H9 (cell line): ENCODE data around the gene RPL11. TPM values are rescaled to one million over a fixed set of nuclear protein-coding genes. Genes with fewer than 3 reads are reported as not detected.
A peak's percentile ranks its signal among the peaks of the same experiment; 100 is the strongest.

ENCODE experiments used
- DNase-seq: peaks from one replicate; pipeline ENCODE4 v3.0.0-alpha.2; 2017
- H2AFZ ChIP-seq: one replicate; pipeline ENCODE4 v1.6.1; 2013; ENCODE audit warnings: mild to moderate bottlenecking, low read length, control low read depth, moderate library complexity
- H2AK5ac ChIP-seq: 2 replicates; pipeline ENCODE4 v1.6.1; 2013; ENCODE audit warnings: low read length, control low read depth, mixed read lengths; ENCODE audit not compliant: insufficient read length
- H2BK120ac ChIP-seq: one replicate; pipeline ENCODE4 v1.6.1; 2013; ENCODE audit warnings: low read depth, mild to moderate bottlenecking, low read length, control low read depth, inconsistent platforms; ENCODE audit not compliant: poor library complexity, severe bottlenecking
- H2BK12ac ChIP-seq: 2 replicates; pipeline ENCODE4 v1.6.1; 2013; ENCODE audit warnings: low read length, control low read depth, mixed read lengths, low read depth; ENCODE audit not compliant: insufficient read length
- H2BK15ac ChIP-seq: 2 replicates; pipeline ENCODE4 v1.6.1; 2013; ENCODE audit warnings: low read depth, low read length, control low read depth
- H2BK20ac ChIP-seq: one replicate; pipeline ENCODE4 v1.6.1; 2013; ENCODE audit warnings: low read depth, mild to moderate bottlenecking, low read length, control low read depth, inconsistent platforms; ENCODE audit not compliant: poor library complexity, severe bottlenecking
- H2BK5ac ChIP-seq: 2 replicates; pipeline ENCODE4 v1.6.1; 2013; ENCODE audit warnings: low read length, control low read depth, mixed read lengths; ENCODE audit not compliant: insufficient read length
- H3K14ac ChIP-seq: 2 replicates; pipeline ENCODE4 v1.6.1; 2013; ENCODE audit warnings: low read length, control low read depth; ENCODE audit not compliant: insufficient read depth
- H3K18ac ChIP-seq: 2 replicates; pipeline ENCODE4 v1.6.1; 2013; ENCODE audit warnings: low read depth, mild to moderate bottlenecking, mixed read lengths, low read length, control low read depth; ENCODE audit not compliant: insufficient read length
- H3K23ac ChIP-seq: 2 replicates; pipeline ENCODE4 v1.6.1; 2013; ENCODE audit warnings: low read length, control low read depth, mixed read lengths, low read depth; ENCODE audit not compliant: insufficient read length
- H3K23me2 ChIP-seq: 2 replicates; pipeline ENCODE4 v1.6.1; 2013; ENCODE audit warnings: low read depth, mild to moderate bottlenecking, mixed read lengths, low read length, control low read depth; ENCODE audit not compliant: insufficient read length, poor library complexity, severe bottlenecking
- H3K27ac ChIP-seq: 2 replicates; pipeline ENCODE4 v1.5.1; 2013; ENCODE audit warnings: low read length, control low read depth, mixed read lengths, low read depth; ENCODE audit not compliant: insufficient read length
- H3K27me3 ChIP-seq: 2 replicates; pipeline ENCODE4 v1.6.1; 2013; ENCODE audit warnings: low read length, control low read depth, inconsistent platforms; ENCODE audit not compliant: insufficient read depth
- H3K4ac ChIP-seq: 2 replicates; pipeline ENCODE4 v1.6.1; 2013; ENCODE audit warnings: low read depth, mild to moderate bottlenecking, control low read depth, inconsistent platforms, low read length, moderate library complexity
- H3K4me1 ChIP-seq: 2 replicates; pipeline ENCODE4 v1.6.1; 2013; ENCODE audit warnings: low read length, control low read depth, inconsistent platforms; ENCODE audit not compliant: insufficient read depth
- H3K4me2 ChIP-seq: 2 replicates; pipeline ENCODE4 v1.6.1; 2013; ENCODE audit warnings: low read length, control low read depth, mixed read lengths; ENCODE audit not compliant: insufficient read length, insufficient read depth
- H3K56ac ChIP-seq: 2 replicates; pipeline ENCODE4 v1.6.1; 2013; ENCODE audit warnings: low read depth, mild to moderate bottlenecking, mixed read lengths, low read length, control low read depth; ENCODE audit not compliant: insufficient read length
- H3K79me1 ChIP-seq: 2 replicates; pipeline ENCODE4 v1.6.1; 2013; ENCODE audit warnings: low read depth, mild to moderate bottlenecking, moderate library complexity, low read length, control low read depth, inconsistent platforms; ENCODE audit not compliant: insufficient read depth, poor library complexity, severe bottlenecking
- H3K79me2 ChIP-seq: 2 replicates; pipeline ENCODE4 v1.6.1; 2013; ENCODE audit warnings: low read length, control low read depth, inconsistent platforms; ENCODE audit not compliant: insufficient read depth
- H3K9ac ChIP-seq: 2 replicates; pipeline ENCODE4 v1.6.1; 2013; ENCODE audit warnings: low read length, control low read depth, mixed read lengths; ENCODE audit not compliant: insufficient read length; ENCODE audit errors: extremely low read depth
- H3K9me3 ChIP-seq: one replicate; pipeline ENCODE4 v1.6.1; 2013; ENCODE audit warnings: low read depth, low read length, inconsistent platforms; ENCODE audit not compliant: control insufficient read depth
- H3T11ph ChIP-seq: one replicate; pipeline ENCODE4 v1.6.1; 2013; ENCODE audit warnings: mild to moderate bottlenecking, low read length, control low read depth, inconsistent platforms
- H4K20me1 ChIP-seq: one replicate; pipeline ENCODE4 v1.6.1; 2013; ENCODE audit not compliant: control insufficient read depth, insufficient read length, insufficient read depth
- H4K5ac ChIP-seq: 2 replicates; pipeline ENCODE4 v1.6.1; 2013; ENCODE audit warnings: low read depth, mild to moderate bottlenecking, mixed read lengths, low read length, control low read depth; ENCODE audit not compliant: insufficient read length
- H4K8ac ChIP-seq: replicated peaks from 2 replicates; pipeline ENCODE4 v1.6.1; 2013; ENCODE audit warnings: low read length, control low read depth, mixed read lengths, low read depth; ENCODE audit not compliant: insufficient read length
- H4K91ac ChIP-seq: 2 replicates; pipeline ENCODE4 v1.6.1; 2013; ENCODE audit warnings: low read depth, mild to moderate bottlenecking, moderate library complexity, mixed read lengths, low read length, control low read depth; ENCODE audit not compliant: insufficient read length
- H3K27ac Mint-ChIP-seq, 3 experiments: 2 replicates in 2 of 3; 3 replicates in 1 of 3; pipeline ENCODE4 v1.8.0; 2020 to 2021; ENCODE audit warnings: mixed read lengths in 3 of 3, mild to moderate bottlenecking in 1 of 3, moderate library complexity in 1 of 3
- H3K27me3 Mint-ChIP-seq: 2 replicates; pipeline ENCODE4 v1.8.0; 2021; ENCODE audit warnings: low read depth, mild to moderate bottlenecking, moderate library complexity, mixed read lengths
- H3K36me3 Mint-ChIP-seq, 3 experiments: 2 replicates in 2 of 3; 3 replicates in 1 of 3; pipeline ENCODE4 v1.8.0; 2020 to 2021; ENCODE audit warnings: low read depth in 3 of 3, mixed read lengths in 3 of 3; ENCODE audit not compliant: insufficient read depth in 1 of 3
- H3K4me1 Mint-ChIP-seq, 2 experiments: 2 replicates each; pipeline ENCODE4 v1.8.0; 2020; ENCODE audit warnings: mixed read lengths in 2 of 2
- H3K4me3 Mint-ChIP-seq, 2 experiments: 2 replicates in 1 of 2; 3 replicates in 1 of 2; pipeline ENCODE4 v1.8.0; 2020 to 2021; ENCODE audit warnings: mild to moderate bottlenecking in 2 of 2, mixed read lengths in 2 of 2, moderate library complexity in 1 of 2
- H3K9me3 Mint-ChIP-seq, 2 experiments: 2 replicates in 1 of 2; 3 replicates in 1 of 2; pipeline ENCODE4 v1.8.0; 2020; ENCODE audit warnings: mild to moderate bottlenecking in 2 of 2, mixed read lengths in 2 of 2, moderate library complexity in 1 of 2
- WGBS: extraction: QIAGEN DNeasy Blood & Tissue Kit; methylation state at CpG from one replicate; pipeline ENCODE4 v1.1.7; 2013; ENCODE audit warnings: missing lambda C conversion rate, low lambda C conversion rate, mixed read lengths; ENCODE audit not compliant: insufficient read length; ENCODE audit errors: extremely low coverage; 5-methylcytosine and 5-hydroxymethylcytosine counted together
- long read RNA-seq: library from polyadenylated mRNA; unstranded; transcript quantifications from one replicate; pipeline ENCODE4 v2.0.0, GENCODE V29; 2020
- total RNA-seq: library from RNA; stranded (reverse); gene quantifications from 2 replicates; pipeline ENCODE4 v1.2.1, GENCODE V29; 2021
- TF ChIP-seq, protein P1 (sequence below): fragments of 200-600 bp; sonication (generic); conservative IDR thresholded peaks from 3 replicates; pipeline ENCODE4 v1.8.0; 2021; ENCODE audit warnings: antibody characterized with exemption, mild to moderate bottlenecking

RPL11 gene
- 1,617 and 1,618 TPM in 2 replicates for total RNA-seq
- long read RNA-seq, transcript RPL11-206 (6 exons, 1,017 nt), result major isoform, 584 of 830 reads
- long read RNA-seq, transcript RPL11-201 (6 exons, 660 nt), result minor isoform, 90 of 830 reads
- long read RNA-seq, transcript RPL11-202 (5 exons, 1,600 nt), result minor isoform, 11 of 830 reads
- long read RNA-seq, transcript RPL11-203 (5 exons, 879 nt), result minor isoform, 53 of 830 reads
- long read RNA-seq, partial matches to known transcripts, result 41 of 830 reads
- long read RNA-seq, other reads (novel, unspliced or antisense), result 47 of 830 reads

GRCh38 chr1:23691499-23692307 lies at the start of gene RPL11:
Gene RPL11, plus strand, starts transcription at chr1:23691806. Its CDS starts 18 bp downstream, at chr1:23691824.
- Histone ChIP-seq H3T11ph (no peak within 1 kb of the TSS), H3K27ac (no peak within 1 kb of the TSS), H4K20me1 (no peaks in the 10 kb centered on the region), H2AFZ (no peak within 1 kb of the TSS), H2BK20ac (no peak within 1 kb of the TSS), H3K79me2 (peaks cover 37% of the 10 kb centered on the region; the same call in 1 of the 2 replicates), H3K9me3 (no peaks in the 10 kb centered on the region), H3K27me3 (no peaks in the 10 kb centered on the region), H3K4me1 (peaks cover 4% of the 10 kb centered on the region; the same call in 1 of the 2 replicates), H2BK5ac (peak within 1 kb of the TSS; percentile 67), H3K4ac (no peak within 1 kb of the TSS), H3K14ac (peak within 1 kb of the TSS; percentile 65), H3K23ac (no peak within 1 kb of the TSS), H2AK5ac (no peak within 1 kb of the TSS), H2BK12ac (no peak within 1 kb of the TSS), H2BK15ac (no peak within 1 kb of the TSS), H4K8ac (no peak within 1 kb of the TSS), H3K9ac (peak within 1 kb of the TSS; percentile 93), H3K56ac (no peak within 1 kb of the TSS), H2BK120ac (no peak within 1 kb of the TSS), H3K4me2 (peak within 1 kb of the TSS; percentile 73), H3K79me1 (peaks cover 18% of the 10 kb centered on the region), H3K18ac (peak within 1 kb of the TSS; percentile 55), H4K5ac (peak within 1 kb of the TSS; percentile 31), H3K23me2 (peaks cover 6% of the 10 kb centered on the region), H4K91ac (no peak within 1 kb of the TSS)
- Mint-ChIP-seq H3K4me1 (peaks cover 37 to 40% of the 10 kb centered on the region in 2 experiments), H3K9me3 (peaks cover 10 to 11% of the 10 kb centered on the region in 2 experiments; a peak in 4 of 5 replicates), H3K27ac (peak within 1 kb of the TSS; percentile 96 to 99 (median 97)), H3K27me3 (peaks cover 4% of the 10 kb centered on the region; the same call in 1 of the 2 replicates), H3K4me3 (peak within 1 kb of the TSS; percentile 96 to 97), H3K36me3 (peaks cover 47% of the 10 kb centered on the region in 3 experiments)
- TF ChIP-seq, protein P1, sequence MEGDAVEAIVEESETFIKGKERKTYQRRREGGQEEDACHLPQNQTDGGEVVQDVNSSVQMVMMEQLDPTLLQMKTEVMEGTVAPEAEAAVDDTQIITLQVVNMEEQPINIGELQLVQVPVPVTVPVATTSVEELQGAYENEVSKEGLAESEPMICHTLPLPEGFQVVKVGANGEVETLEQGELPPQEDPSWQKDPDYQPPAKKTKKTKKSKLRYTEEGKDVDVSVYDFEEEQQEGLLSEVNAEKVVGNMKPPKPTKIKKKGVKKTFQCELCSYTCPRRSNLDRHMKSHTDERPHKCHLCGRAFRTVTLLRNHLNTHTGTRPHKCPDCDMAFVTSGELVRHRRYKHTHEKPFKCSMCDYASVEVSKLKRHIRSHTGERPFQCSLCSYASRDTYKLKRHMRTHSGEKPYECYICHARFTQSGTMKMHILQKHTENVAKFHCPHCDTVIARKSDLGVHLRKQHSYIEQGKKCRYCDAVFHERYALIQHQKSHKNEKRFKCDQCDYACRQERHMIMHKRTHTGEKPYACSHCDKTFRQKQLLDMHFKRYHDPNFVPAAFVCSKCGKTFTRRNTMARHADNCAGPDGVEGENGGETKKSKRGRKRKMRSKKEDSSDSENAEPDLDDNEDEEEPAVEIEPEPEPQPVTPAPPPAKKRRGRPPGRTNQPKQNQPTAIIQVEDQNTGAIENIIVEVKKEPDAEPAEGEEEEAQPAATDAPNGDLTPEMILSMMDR, result peak; percentile 75
- no CpG with 5 or more reads among the region's 45 CpGs for WGBS
- peak; percentile 94 for DNase-seq
